ENCODE data around the gene CALHM3.

Gene CALHM3

GRCh38 chr10:103433858-103434257, 45.2 kb downstream of the CALHM3 start:
- no peak overlapping the region for H3K27ac ChIP-seq (ENCODE audit: low read depth, low read length)
- H3K9me3 ChIP-seq (ENCODE audit: control insufficient read depth, insufficient read depth, low read depth, low read length): no peaks in the 10 kb centered on the region
- no peak overlapping the region for H3K9ac ChIP-seq (ENCODE audit: low read length)
- no peaks in the 10 kb centered on the region for H3K4me1 ChIP-seq (ENCODE audit: control insufficient read depth, insufficient read depth, low read length)
- no peak overlapping the region for H3K4me3 ChIP-seq (ENCODE audit: low read depth, low read length)
- no peaks in the 10 kb centered on the region for H3K27me3 ChIP-seq (ENCODE audit: control insufficient read depth, insufficient read depth, low read length)
- H3K36me3 ChIP-seq (ENCODE audit: control insufficient read depth, insufficient read depth, low read length): peaks cover 90% of the 10 kb centered on the region

DNA sequence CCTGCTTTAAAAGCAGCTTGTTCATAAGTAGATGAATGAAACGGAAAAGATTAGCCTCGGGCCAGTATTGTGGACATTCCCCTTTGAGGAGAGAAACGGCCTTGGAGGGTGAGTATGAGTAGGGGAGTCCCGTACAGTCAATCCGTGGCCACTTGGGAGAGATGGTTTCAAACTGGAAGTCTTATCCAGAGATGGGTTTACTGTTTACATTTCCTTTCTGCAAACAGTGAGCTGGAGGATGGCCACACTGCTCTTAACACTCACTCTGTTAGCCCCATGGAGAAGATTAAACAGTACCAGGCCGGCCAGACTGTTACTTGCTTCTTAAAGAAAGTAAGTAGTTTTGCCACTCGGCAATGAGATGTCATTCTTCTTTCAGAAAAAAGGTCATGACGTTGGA, 47.1 kb downstream of the CALHM3 start:
- Histone ChIP-seq H3K36me3 (ENCODE audit: control insufficient read depth, insufficient read depth, low read length) (peaks cover 92% of the 10 kb centered on the region), H3K9me3 (ENCODE audit: control insufficient read depth, insufficient read depth, low read depth, low read length) (no peaks in the 10 kb centered on the region), H3K4me3 (ENCODE audit: low read depth, low read length) (no peak overlapping the region), H3K9ac (ENCODE audit: low read length) (no peak overlapping the region), H3K27me3 (ENCODE audit: control insufficient read depth, insufficient read depth, low read length) (no peaks in the 10 kb centered on the region), H3K4me1 (ENCODE audit: control insufficient read depth, insufficient read depth, low read length) (no peaks in the 10 kb centered on the region), H3K27ac (ENCODE audit: low read depth, low read length) (no peak overlapping the region)

GRCh38 chr10:103429647-103430046, 49.4 kb downstream of the CALHM3 start:
- no peaks in the 10 kb centered on the region for H3K27me3 ChIP-seq (ENCODE audit: control insufficient read depth, insufficient read depth, low read length)
- no peaks in the 10 kb centered on the region for H3K4me1 ChIP-seq (ENCODE audit: control insufficient read depth, insufficient read depth, low read length)
- no peak overlapping the region for H3K4me3 ChIP-seq (ENCODE audit: low read depth, low read length)
- no peak overlapping the region for H3K9ac ChIP-seq (ENCODE audit: low read length)
- H3K9me3 ChIP-seq (ENCODE audit: control insufficient read depth, insufficient read depth, low read depth, low read length): no peaks in the 10 kb centered on the region
- H3K27ac ChIP-seq (ENCODE audit: low read depth, low read length): no peak overlapping the region
- H3K36me3 ChIP-seq (ENCODE audit: control insufficient read depth, insufficient read depth, low read length): peaks cover 93% of the 10 kb centered on the region

DNA sequence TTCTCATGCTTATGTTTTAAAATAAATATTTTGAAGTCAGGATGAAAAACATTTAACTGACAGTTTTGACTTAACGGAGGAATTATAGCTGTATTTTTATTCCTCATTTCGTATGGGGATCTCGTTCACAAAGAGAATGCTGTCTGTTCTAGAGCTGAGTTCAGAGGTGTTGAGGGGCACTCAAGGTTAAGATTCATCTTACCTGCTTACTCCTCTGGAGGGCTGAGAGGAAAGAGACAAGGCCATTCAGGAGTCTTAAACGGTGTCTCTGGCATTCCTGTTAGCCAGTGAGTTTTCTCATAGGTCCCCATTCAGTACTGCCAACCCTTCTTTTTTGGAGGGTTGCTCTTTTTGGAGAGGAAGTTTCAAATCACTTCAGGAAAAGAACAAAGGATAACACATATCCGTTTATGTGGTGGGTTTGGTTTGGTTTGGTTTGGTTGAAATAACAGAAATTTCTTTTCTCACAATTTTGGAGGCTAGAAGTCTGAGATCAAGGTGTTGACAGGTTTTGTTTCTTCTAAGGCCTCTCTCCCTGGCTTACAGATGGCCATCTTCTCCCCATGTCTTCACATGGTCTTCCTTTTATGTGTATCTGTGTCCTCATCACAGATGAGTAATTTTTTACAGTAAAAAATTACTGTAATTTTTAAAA, 49.9 kb downstream of the CALHM3 start:
- H3K9ac ChIP-seq (ENCODE audit: low read length): no peak overlapping the region
- no peaks in the 10 kb centered on the region for H3K4me1 ChIP-seq (ENCODE audit: control insufficient read depth, insufficient read depth, low read length)
- no peak overlapping the region for H3K27ac ChIP-seq (ENCODE audit: low read depth, low read length)
- H3K36me3 ChIP-seq (ENCODE audit: control insufficient read depth, insufficient read depth, low read length): peaks cover 93% of the 10 kb centered on the region
- no peak overlapping the region for H3K4me3 ChIP-seq (ENCODE audit: low read depth, low read length)
- no peaks in the 10 kb centered on the region for H3K9me3 ChIP-seq (ENCODE audit: control insufficient read depth, insufficient read depth, low read depth, low read length)
- H3K27me3 ChIP-seq (ENCODE audit: control insufficient read depth, insufficient read depth, low read length): no peaks in the 10 kb centered on the region

DNA sequence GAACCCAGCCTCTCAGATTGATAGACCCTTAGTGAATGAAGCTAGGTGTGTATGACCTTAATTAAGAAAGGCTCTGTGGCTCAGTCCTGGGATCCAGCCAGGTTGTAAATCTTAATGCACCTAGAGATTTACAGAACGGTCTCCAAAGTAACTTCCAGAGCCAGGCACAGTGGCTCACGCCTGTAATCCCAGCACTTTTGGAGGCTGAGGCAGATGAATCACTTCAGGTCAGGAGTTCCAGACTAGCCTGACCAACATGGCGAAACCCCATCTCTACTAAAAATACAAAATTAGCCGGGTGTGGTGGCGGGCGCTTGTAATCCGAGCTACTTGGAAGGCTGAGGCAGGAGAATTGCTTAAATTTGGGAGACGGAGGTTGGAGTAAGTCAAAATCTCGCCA, 51.2 kb downstream of the CALHM3 start:
- Histone ChIP-seq H3K9ac (ENCODE audit: low read length) (no peak overlapping the region), H3K9me3 (ENCODE audit: control insufficient read depth, insufficient read depth, low read depth, low read length) (no peaks in the 10 kb centered on the region), H3K27me3 (ENCODE audit: control insufficient read depth, insufficient read depth, low read length) (no peaks in the 10 kb centered on the region), H3K4me3 (ENCODE audit: low read depth, low read length) (no peak overlapping the region), H3K27ac (ENCODE audit: low read depth, low read length) (no peak overlapping the region), H3K36me3 (ENCODE audit: control insufficient read depth, insufficient read depth, low read length) (peaks cover 94% of the 10 kb centered on the region), H3K4me1 (ENCODE audit: control insufficient read depth, insufficient read depth, low read length) (no peaks in the 10 kb centered on the region)

DNA sequence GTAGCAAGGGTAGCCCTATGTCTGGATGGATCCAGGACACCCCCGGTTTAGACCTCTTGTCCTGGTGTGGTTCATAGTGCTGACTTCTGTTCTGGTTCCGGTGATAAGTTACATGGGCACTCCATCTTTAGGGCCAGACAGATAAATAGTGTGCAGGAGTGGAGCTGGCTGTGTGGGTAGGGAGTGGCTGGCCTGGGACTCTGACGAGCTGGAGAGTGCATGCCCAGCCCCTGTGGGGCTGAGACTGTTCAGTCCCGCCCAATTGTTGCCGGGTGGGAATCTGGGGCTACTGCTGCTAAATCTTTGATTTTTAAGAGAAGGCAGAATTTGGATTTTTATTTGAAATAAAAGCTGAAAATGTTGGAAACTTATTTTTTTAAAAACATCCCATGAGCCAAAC, 55.3 kb downstream of the CALHM3 start:
- peaks cover 93% of the 10 kb centered on the region for H3K36me3 ChIP-seq (ENCODE audit: control insufficient read depth, insufficient read depth, low read length)
- H3K4me1 ChIP-seq (ENCODE audit: control insufficient read depth, insufficient read depth, low read length): no peaks in the 10 kb centered on the region
- no peak overlapping the region for H3K4me3 ChIP-seq (ENCODE audit: low read depth, low read length)
- no peak overlapping the region for H3K9ac ChIP-seq (ENCODE audit: low read length)
- no peaks in the 10 kb centered on the region for H3K27me3 ChIP-seq (ENCODE audit: control insufficient read depth, insufficient read depth, low read length)
- H3K27ac ChIP-seq (ENCODE audit: low read depth, low read length): no peak overlapping the region
- H3K9me3 ChIP-seq (ENCODE audit: control insufficient read depth, insufficient read depth, low read depth, low read length): no peaks in the 10 kb centered on the region
